H1 (cell line): ENCODE measurements around the gene SSTR3. TPM values are rescaled to one million over a fixed set of nuclear protein-coding genes. Genes with fewer than 3 reads are reported as not detected.

Source experiments
- BACH1 ChIP-seq: IDR thresholded peaks from 2 replicates; pipeline ENCODE4 v1.6.1; 2012; ENCODE audit warnings: low read length, improper control_type of control experiment
- GABPA ChIP-seq: IDR thresholded peaks from 2 replicates; pipeline ENCODE4 v1.6.1; 2011; ENCODE audit warnings: mild to moderate bottlenecking, low read length, moderate library complexity, borderline replicate concordance; ENCODE audit not compliant: insufficient read depth
- KDM5A ChIP-seq: fragments of 200-600 bp; IDR thresholded peaks from 2 replicates; pipeline ENCODE4 v1.7.1; 2012; ENCODE audit warnings: mild to moderate bottlenecking, low read length, inconsistent platforms, mixed read lengths
- MAX ChIP-seq: IDR thresholded peaks from 2 replicates; pipeline ENCODE4 v1.6.1; 2012; ENCODE audit warnings: inconsistent platforms
- NANOG ChIP-seq: IDR thresholded peaks from 2 replicates; pipeline ENCODE4 v1.6.1; 2011; ENCODE audit warnings: low read length, low read depth, mild to moderate bottlenecking, inconsistent platforms; ENCODE audit not compliant: insufficient read depth, poor library complexity, severe bottlenecking
- RFX5 ChIP-seq: IDR thresholded peaks from 2 replicates; pipeline ENCODE4 v1.6.1; 2011; ENCODE audit warnings: low read depth, low read length, improper control_type of control experiment, borderline replicate concordance
- RNF2 ChIP-seq: fragments of 200-900, 300-1000 bp; sonication (generic); IDR thresholded peaks from 2 replicates; pipeline ENCODE4 v1.7.1; 2016; ENCODE audit warnings: borderline replicate concordance, low read depth, mild to moderate bottlenecking, antibody characterized with exemption, low read length; ENCODE audit not compliant: poor library complexity, severe bottlenecking; ENCODE audit errors: missing control alignments
- polyA plus RNA-seq, 7 experiments: library from polyadenylated mRNA; depleted of rRNA in 3 of 7; stranded (reverse) in 5 of 7; unstranded in 2 of 7; fragments of >200 nt in 5 of 7; fragments of 200-250 nt in 2 of 7; gene quantifications; 1 replicate in 5 of 7; 2 replicates in 1 of 7; 4 replicates in 1 of 7; pipeline versions ENCODE4 v1.2.1 to v1.2.3, GENCODE V29; 2011 to 2013; ENCODE audit warnings: missing spikeins in 2 of 7, mixed read lengths in 2 of 7
- total RNA-seq: library from RNA; stranded (reverse); fragmentation: NEBNext Ultra II Directional; extraction: Animal tissue kit (Norgen Biotek cat#: 25700); gene quantifications from 2 replicates; pipeline ENCODE4 v1.2.1, GENCODE V29; 2021

Gene SSTR3
- total and polyA plus RNA-seq, 2 of the 8 experiments (the other 6 are each of a cell fraction or from before 2014, with no cell fraction given), result 0.22 to 0.77 TPM

DNA sequence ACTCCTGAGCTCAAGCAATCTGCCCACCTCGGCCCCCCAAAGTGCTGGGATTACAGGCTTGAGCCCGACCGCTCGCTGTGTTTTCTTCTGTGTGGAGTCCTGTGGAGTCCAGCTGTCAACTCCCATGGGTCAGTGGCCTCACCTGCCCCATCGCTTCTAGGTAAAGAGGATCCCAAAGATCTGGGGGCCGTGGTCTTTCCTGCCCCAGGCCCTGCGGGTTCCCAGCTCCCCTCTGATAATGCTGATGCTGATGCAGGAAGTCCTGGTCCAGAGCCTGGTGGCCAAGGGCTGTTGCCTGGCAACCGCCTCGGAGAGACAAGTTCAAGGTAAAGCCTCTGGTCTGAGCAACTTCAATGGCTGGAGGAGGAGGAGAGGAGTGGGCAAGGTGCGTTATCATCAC is 9.6 kb downstream of the SSTR3 start (continued):
- no peak for TF ChIP-seq GABPA
- no peak for TF ChIP-seq NANOG
- TF ChIP-seq KDM5A, result no peak
- no peak for TF ChIP-seq RFX5
- TF ChIP-seq RNF2, result no peak
- TF ChIP-seq MAX, result no peak
- no peak for TF ChIP-seq BACH1
